CD4-positive, alpha-beta T cell treated with Interferon alpha-2 for 1 hour (primary cell): ENCODE results near the gene ARFGEF2.
"Not testable (repeated sequence)": the region's sequence is repeated elsewhere in the genome, so short reads cannot be mapped to it uniquely, and the experiment has no call there.

ENCODE experiments used
- DNase-seq, 2 donors: peaks; one replicate each; pipeline ENCODE4 v3.0.0-alpha.2; 2020 to 2022

The ARFGEF2 gene

GRCh38 chr20:48930035-48930434 is 8.5 kb downstream of the ARFGEF2 start:
- no peak for DNase-seq

- no peak for DNase-seq
These were observed 9.4 kb downstream of the ARFGEF2 start for GRCh38 chr20:48930878-48931277.

GRCh38 chr20:48931527-48932374 is 10.2 kb downstream of the ARFGEF2 start:
- no peak for DNase-seq

GRCh38 chr20:48932375-48932941 is 10.9 kb downstream of the ARFGEF2 start:
- DNase-seq = no peak

- DNase-seq = no peak
These were observed 11.7 kb downstream of the ARFGEF2 start for GRCh38 chr20:48933017-48933766.

GRCh38 chr20:48934273-48934877 is 12.9 kb downstream of the ARFGEF2 start:
- not testable (repeated sequence) for DNase-seq

- not testable (repeated sequence) for DNase-seq
These were observed 13.5 kb downstream of the ARFGEF2 start for GRCh38 chr20:48934966-48935365.

GRCh38 chr20:48936178-48936577 is 14.7 kb downstream of the ARFGEF2 start:
- not testable (repeated sequence) for DNase-seq

GRCh38 chr20:48937674-48938073 is 16.2 kb downstream of the ARFGEF2 start:
- DNase-seq = no peak

GRCh38 chr20:48938670-48939069 is 17.2 kb downstream of the ARFGEF2 start:
- no peak for DNase-seq

- no peak for DNase-seq
These were observed 18.7 kb downstream of the ARFGEF2 start for GRCh38 chr20:48940170-48940569.

- DNase-seq = no peak
These were observed 20.0 kb downstream of the ARFGEF2 start for GRCh38 chr20:48941467-48941866.

- no peak for DNase-seq
These were observed 21.2 kb downstream of the ARFGEF2 start for GRCh38 chr20:48942730-48943129.

GRCh38 chr20:48944663-48945297 is 23.3 kb downstream of the ARFGEF2 start:
- DNase-seq = no peak

GRCh38 chr20:48945840-48946514 is 24.5 kb downstream of the ARFGEF2 start:
- no peak for DNase-seq

- no peak for DNase-seq
These were observed 27.1 kb downstream of the ARFGEF2 start for GRCh38 chr20:48948612-48949011.

GRCh38 chr20:48949304-48950170 is 28.0 kb downstream of the ARFGEF2 start:
- no peak for DNase-seq

- no peak for DNase-seq
These were observed 29.5 kb downstream of the ARFGEF2 start for GRCh38 chr20:48951041-48951440.

GRCh38 chr20:48951646-48952045 is 30.1 kb downstream of the ARFGEF2 start:
- no peak for DNase-seq

GRCh38 chr20:48952656-48953055 is 31.1 kb downstream of the ARFGEF2 start:
- DNase-seq = no peak

GRCh38 chr20:48953653-48954052 is 32.1 kb downstream of the ARFGEF2 start:
- DNase-seq = no peak
